CD4-positive, alpha-beta T cell treated with Interleukin-4 for 4 hours (primary cell): ENCODE results near the gene NOC2L.
"Not testable (repeated sequence)": the region's sequence is repeated elsewhere in the genome, so short reads cannot be mapped to it uniquely, and the experiment has no call there.

Experiments
- DNase-seq: peaks from one replicate; pipeline ENCODE4 v3.0.0-alpha.2; 2020

The NOC2L gene

GRCh38 chr1:897951-898350 lies 61.1 kb downstream of the NOC2L start:
- not testable (repeated sequence) for DNase-seq

- DNase-seq = no peak
Observed at GRCh38 chr1:897226-897625, 61.8 kb downstream of the NOC2L start.
